BE2C (cell line): ENCODE data around the gene CCDC57.

Experiments used
- DNase-seq: peaks from one replicate; pipeline ENCODE4 v3.0.0-alpha.2; 2020
- H3K27me3 ChIP-seq: fragments of 250-450 bp; sonication (Bioruptor Pico); 2 replicates; pipeline ENCODE4 v1.5.1; 2020; ENCODE audit warnings: mild to moderate bottlenecking
- H3K36me3 ChIP-seq: fragments of 250-450 bp; sonication (Bioruptor Pico); 2 replicates; pipeline ENCODE4 v1.5.1; 2020; ENCODE audit warnings: mild to moderate bottlenecking
- H3K4me1 ChIP-seq: fragments of 250-450 bp; sonication (Bioruptor Pico); 2 replicates; pipeline ENCODE4 v1.5.1; 2020
- H3K4me3 ChIP-seq: 2 replicates; pipeline ENCODE4 v1.5.1; 2011; ENCODE audit warnings: low read depth, low read length
- H3K9me3 ChIP-seq: fragments of 250-450 bp; sonication (Bioruptor Pico); 2 replicates; pipeline ENCODE4 v1.5.1; 2020
- TF ChIP-seq, protein P1 (sequence below): IDR thresholded peaks from 2 replicates; pipeline ENCODE4 v1.5.1; 2012; ENCODE audit warnings: mild to moderate bottlenecking, low read depth, low read length

The CCDC57 gene

DNA sequence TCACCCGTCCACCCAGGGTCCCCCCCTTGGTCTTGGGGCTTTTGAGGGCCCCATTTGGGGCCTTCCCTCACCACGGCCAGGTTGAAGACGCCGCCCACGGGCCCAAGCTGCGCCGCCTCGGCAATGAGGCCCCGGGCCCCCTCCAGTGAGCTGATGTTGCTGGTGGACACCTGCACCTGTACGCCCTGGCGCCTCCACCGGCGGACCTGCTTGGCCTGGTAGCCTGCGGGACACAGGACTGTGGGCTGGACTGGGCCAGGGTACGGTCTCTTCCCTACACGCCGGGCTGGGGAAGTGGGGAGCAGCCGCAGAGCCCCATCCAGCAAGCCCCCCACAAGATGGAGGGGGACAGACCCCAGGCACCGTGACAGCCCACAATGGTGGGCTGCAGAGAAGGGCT lies 130.2 kb downstream of the CCDC57 start:
- TF ChIP-seq, protein P1, sequence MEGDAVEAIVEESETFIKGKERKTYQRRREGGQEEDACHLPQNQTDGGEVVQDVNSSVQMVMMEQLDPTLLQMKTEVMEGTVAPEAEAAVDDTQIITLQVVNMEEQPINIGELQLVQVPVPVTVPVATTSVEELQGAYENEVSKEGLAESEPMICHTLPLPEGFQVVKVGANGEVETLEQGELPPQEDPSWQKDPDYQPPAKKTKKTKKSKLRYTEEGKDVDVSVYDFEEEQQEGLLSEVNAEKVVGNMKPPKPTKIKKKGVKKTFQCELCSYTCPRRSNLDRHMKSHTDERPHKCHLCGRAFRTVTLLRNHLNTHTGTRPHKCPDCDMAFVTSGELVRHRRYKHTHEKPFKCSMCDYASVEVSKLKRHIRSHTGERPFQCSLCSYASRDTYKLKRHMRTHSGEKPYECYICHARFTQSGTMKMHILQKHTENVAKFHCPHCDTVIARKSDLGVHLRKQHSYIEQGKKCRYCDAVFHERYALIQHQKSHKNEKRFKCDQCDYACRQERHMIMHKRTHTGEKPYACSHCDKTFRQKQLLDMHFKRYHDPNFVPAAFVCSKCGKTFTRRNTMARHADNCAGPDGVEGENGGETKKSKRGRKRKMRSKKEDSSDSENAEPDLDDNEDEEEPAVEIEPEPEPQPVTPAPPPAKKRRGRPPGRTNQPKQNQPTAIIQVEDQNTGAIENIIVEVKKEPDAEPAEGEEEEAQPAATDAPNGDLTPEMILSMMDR: no peak
- no peaks in the 10 kb centered on the region for H3K27me3 ChIP-seq
- DNase-seq: no peak
- peaks cover 92% of the 10 kb centered on the region for H3K36me3 ChIP-seq
- no peak overlapping the region for H3K4me3 ChIP-seq
- H3K4me1 ChIP-seq: no peaks in the 10 kb centered on the region
- no peaks in the 10 kb centered on the region for H3K9me3 ChIP-seq

DNA sequence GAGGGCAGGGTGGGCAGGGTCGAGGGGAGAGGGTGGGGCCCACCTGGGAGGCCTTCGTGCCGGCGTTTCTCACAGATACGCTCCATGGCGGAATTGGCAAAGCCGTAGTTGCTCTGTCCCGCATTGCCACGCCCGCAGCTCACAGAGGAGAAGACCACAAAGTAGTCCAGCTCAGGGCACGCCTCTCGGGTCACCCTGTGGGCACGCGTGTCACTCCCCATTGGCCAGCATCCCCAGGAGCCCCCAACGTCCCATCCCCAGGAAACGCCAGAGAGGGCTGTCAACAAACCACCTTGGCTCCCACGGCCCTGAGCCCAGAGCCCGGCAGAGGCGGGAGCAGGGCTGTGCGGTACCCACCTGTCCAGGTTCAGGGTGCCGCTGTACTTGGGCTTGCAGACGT lies 130.7 kb downstream of the CCDC57 start:
- DNase-seq: no peak
- Histone ChIP-seq H3K4me1 (no peaks in the 10 kb centered on the region), H3K27me3 (no peaks in the 10 kb centered on the region), H3K4me3 (no peak overlapping the region), H3K9me3 (no peaks in the 10 kb centered on the region), H3K36me3 (peaks cover 87% of the 10 kb centered on the region)
- TF ChIP-seq, protein P1: no peak

DNA sequence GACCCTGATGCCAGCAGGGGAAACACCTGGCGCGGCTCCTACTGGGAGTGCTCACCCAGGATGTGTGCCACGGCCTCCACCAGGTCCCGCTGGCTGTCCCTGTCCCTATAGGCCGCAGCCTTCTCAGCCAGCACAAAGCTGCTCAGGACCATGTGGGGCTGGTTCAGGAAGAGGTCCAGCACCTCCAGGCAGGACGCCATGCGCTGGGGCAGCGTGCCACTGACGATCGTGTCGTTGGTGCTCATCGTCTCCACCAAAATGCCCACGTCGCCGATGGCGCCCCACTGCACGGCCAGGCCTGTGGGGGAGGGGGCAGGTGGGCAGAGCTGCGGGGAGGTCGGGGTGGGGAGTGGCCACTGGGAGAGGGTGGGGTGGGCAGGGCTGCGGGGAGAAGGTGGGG lies 131.1 kb downstream of the CCDC57 start:
- DNase-seq: no peak
- Histone ChIP-seq H3K4me3 (no peak overlapping the region), H3K36me3 (peaks cover 82% of the 10 kb centered on the region), H3K9me3 (no peaks in the 10 kb centered on the region), H3K27me3 (no peaks in the 10 kb centered on the region), H3K4me1 (no peaks in the 10 kb centered on the region)
- TF ChIP-seq, protein P1: no peak

DNA sequence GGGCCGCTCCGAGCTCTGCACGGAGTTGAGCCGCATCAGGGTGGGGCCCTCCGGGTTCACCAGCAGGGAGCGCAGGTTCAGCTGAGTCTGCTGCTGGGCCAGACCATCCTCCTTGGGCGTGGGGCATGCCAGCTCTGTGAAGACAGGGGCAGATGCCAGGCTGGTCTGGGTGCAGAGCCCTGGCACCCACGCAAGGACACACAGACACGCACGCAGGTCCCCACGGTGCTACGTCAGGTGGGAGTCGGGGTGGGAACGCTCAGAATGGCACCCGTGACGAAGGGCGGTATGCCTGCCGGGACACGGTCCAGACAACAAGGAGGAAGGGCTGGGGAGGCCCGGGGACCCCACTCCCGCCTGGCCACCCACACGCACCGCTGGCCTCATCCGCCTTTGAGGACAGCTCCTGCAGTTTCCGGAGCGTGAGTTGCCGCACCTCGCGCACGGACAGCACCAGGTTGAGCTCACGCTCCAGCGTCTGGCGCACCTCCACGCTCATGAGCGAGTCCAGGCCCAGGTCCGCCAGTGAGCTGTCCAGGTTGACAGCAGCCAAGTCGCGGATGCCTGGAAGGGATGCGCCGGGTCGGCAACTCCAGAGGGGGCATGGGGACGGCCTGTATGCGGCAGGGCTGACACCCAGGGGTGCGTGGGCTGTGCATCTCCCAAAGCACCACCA lies 131.7 kb downstream of the CCDC57 start:
- no peaks in the 10 kb centered on the region for H3K9me3 ChIP-seq
- no peak overlapping the region for H3K4me3 ChIP-seq
- DNase-seq: no peak
- TF ChIP-seq, protein P1: peak; percentile 7; the same call in 1 of the 2 replicates
- no peaks in the 10 kb centered on the region for H3K27me3 ChIP-seq
- H3K36me3 ChIP-seq: peaks cover 76% of the 10 kb centered on the region
- H3K4me1 ChIP-seq: no peaks in the 10 kb centered on the region

DNA sequence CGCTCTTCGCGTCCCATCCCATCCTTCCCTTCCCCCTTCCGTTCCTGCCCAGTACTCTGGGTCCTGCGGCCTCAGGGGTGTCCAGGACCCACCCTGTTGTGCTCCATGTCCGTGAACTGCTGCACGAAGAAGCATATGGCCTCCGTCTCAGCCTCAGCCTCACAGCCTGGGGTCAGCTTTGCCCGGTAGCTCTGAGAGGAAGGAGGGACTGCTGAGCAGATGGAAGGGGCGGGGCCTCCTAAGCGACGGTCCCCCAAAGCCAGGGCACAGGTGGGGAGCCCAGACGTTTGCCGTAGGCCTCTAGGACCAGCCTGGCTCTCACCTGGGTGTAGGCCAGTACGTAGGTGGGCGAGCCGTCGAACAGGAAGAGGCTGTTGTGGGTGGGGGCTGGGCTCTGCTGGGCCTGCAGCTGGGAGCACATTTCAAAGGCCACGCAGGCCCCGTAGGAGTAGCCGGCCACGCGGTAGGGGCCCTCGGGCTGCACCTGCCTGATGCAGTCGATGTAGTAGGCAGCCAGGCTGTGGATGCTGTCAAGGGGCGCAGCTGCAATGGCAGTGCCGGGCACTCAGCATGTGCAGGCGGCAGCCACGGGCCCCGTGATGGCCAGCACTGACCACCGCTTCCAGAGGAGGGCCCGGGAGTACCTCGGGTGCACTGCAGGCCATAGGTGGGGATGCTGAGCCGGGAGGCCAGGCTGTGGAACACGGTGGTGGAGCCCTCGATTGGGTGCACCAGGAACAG lies 132.4 kb downstream of the CCDC57 start:
- DNase-seq: no peak
- H3K9me3 ChIP-seq: no peaks in the 10 kb centered on the region
- peaks cover 69% of the 10 kb centered on the region for H3K36me3 ChIP-seq
- TF ChIP-seq, protein P1: no peak
- H3K4me3 ChIP-seq: no peak overlapping the region
- no peaks in the 10 kb centered on the region for H3K4me1 ChIP-seq
- no peaks in the 10 kb centered on the region for H3K27me3 ChIP-seq
